Mammary epithelial cell (primary cell): ENCODE results near the gene TMEM121.
"Not testable (repeated sequence)": the region's sequence is repeated elsewhere in the genome, so short reads cannot be mapped to it uniquely, and the experiment has no call there.

Source experiments
- CTCF ChIP-seq, 2 donors: IDR thresholded peaks in 1 of 2; conservative IDR thresholded peaks in 1 of 2; 2 replicates each; pipeline ENCODE4 v1.5.1; 2011 to 2012; ENCODE audit warnings: inconsistent platforms in 2 of 2, low read length in 2 of 2, mild to moderate bottlenecking in 2 of 2, control low read depth in 1 of 2, low read depth in 1 of 2; ENCODE audit not compliant: insufficient read depth in 1 of 2; ENCODE audit errors: extremely low read depth in 1 of 2
- EZH2 ChIP-seq: IDR thresholded peaks from 2 replicates; pipeline ENCODE4 v1.6.1; 2012; ENCODE audit warnings: low read length, inconsistent platforms, borderline replicate concordance

- TF ChIP-seq CTCF (conservative IDR thresholded peaks at IDR 0.05 in 1 of 2, IDR thresholded peaks at IDR 0.05 in 1 of 2; ENCODE audit: extremely low read depth in 1 of 2, insufficient read depth in 1 of 2, low read depth in 1 of 2, low read length in 2 of 2); EZH2: not testable (repeated sequence)
Observed at GRCh38 chr14:105545676-105546075, 19.3 kb downstream of the TMEM121 start.
